ENCODE data around the gene EPB41L4A.

DNA sequence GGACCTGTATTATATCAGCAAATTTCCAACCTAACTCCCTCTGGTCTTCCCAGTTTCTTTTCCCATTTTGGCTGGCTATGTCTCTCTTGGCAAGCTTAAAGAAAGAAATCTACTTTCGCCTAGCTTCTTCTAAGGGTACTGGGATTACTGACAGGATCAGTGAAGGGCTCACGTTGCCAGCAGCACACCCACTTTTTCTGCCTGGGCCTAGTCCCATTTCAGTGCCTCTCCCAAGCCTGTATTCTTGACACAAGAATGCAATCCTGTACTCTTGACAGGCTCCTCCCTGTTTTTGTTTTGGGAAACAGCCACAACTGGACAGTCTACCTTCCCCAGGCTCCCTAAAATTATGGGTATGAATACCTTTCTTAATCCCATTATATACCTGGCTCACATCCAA is 170.5 kb downstream of the EPB41L4A start:
- TF ChIP-seq CTCF (IDR thresholded peaks at IDR 0.05) (no peak), POLR2A (IDR thresholded peaks at IDR 0.05) (no peak)

Data from lower leg skin (tissue), 3 donors.